SK-N-MC (cell line): ENCODE results near the gene JUP.
"Not testable (repeated sequence)": the region's sequence is repeated elsewhere in the genome, so short reads cannot be mapped to it uniquely, and the experiment has no call there.

Experiments
- DNase-seq: peaks from one replicate; pipeline ENCODE4 v3.0.0-alpha.2; 2011; ENCODE audit warnings: low read depth, low spot score
- H3K27ac ChIP-seq: fragments of 200-600 bp; sonication (generic); 2 replicates; pipeline ENCODE4 v1.5.1; 2016; ENCODE audit warnings: mixed run types
- H3K36me3 ChIP-seq: fragments of 200-600 bp; sonication (generic); 2 replicates; pipeline ENCODE4 v1.6.1; 2017; ENCODE audit warnings: antibody characterized with exemption, low read length, mixed read lengths; ENCODE audit not compliant: insufficient read depth
- H3K4me3 ChIP-seq: fragments of 200-600 bp; sonication (generic); 2 replicates; pipeline ENCODE4 v1.5.1; 2016
- H3K9ac ChIP-seq: fragments of 200-600 bp; sonication (generic); 2 replicates; pipeline ENCODE4 v1.8.0; 2017; ENCODE audit warnings: mixed run types, mixed read lengths; ENCODE audit not compliant: insufficient read length
- H3K9me3 ChIP-seq: fragments of 200-600 bp; sonication (generic); 2 replicates; pipeline ENCODE4 v1.6.1; 2017; ENCODE audit warnings: low read depth, mild to moderate bottlenecking, antibody characterized with exemption, low read length, moderate library complexity, mixed read lengths
- EZH2 ChIP-seq: fragments of 200-600 bp; sonication (generic); IDR thresholded peaks from one replicate; pipeline ENCODE4 v1.6.1; 2017; ENCODE audit warnings: antibody characterized with exemption
- FOXP2 ChIP-seq: optimal IDR thresholded peaks from 2 replicates; pipeline ENCODE3; 2011; ENCODE audit warnings: mild to moderate bottlenecking, moderate library complexity; ENCODE audit not compliant: insufficient read depth; ENCODE audit errors: extremely low read length, control extremely low read depth
- POLR2AphosphoS5 ChIP-seq: IDR thresholded peaks from 2 replicates; pipeline ENCODE4 v1.6.1; 2012; ENCODE audit warnings: mild to moderate bottlenecking, low read depth, low read length, borderline replicate concordance

The JUP gene

DNA sequence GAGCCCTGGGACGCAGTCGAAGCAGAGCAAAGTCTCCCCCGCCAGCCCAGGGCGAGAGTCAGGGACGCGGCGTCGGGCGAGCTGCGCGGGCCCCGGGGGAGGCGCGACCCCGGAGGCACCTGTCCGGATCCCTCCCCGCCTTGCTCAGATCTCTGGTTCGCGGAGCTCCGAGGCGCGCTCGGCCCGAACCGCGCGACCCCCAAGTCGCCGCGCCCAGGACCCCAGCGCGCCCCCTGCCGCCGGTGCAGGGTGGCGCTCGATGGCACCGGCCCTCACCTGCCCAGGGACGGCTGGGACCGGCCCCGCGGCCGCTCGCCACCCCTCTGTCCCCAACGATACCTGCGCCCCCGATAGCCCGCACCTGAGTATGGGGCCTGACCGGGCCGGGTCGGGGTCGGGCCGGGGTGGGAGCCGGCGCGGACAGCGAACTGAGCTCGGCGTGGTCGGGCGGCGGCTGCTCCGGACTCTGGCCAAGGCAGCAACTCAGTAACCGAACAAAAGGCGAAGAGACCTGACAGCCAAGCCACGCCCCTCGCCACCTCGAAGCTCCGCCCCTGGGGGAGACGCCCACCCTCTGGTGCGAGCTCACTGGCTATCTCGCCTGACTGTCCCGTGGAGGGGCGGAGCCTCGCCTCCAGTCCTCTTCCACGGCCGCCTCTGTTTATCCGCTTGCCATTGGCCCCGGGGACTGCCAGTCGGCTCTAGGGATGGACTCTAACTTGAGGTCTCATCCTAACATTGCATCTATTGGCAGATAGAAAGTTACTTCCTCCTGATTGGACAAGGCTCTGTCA is at the start of gene JUP:
JUP (minus strand) TSS at position 485 of the 794 bp plus-strand sequence. CDS start 14,857 bp downstream, outside the sequence.
- TF ChIP-seq EZH2 (no peak), POLR2AphosphoS5 (peak; percentile 78), FOXP2 (no peak)
- peak; percentile 91 for DNase-seq
- H3K27ac ChIP-seq: peak within 1 kb of the TSS; percentile 88
- H3K4me3 ChIP-seq: peak within 1 kb of the TSS; percentile 90
- no peaks in the 10 kb centered on the region for H3K9me3 ChIP-seq
- peak within 1 kb of the TSS; percentile 59 for H3K9ac ChIP-seq
- no peaks in the 10 kb centered on the region for H3K36me3 ChIP-seq

DNA sequence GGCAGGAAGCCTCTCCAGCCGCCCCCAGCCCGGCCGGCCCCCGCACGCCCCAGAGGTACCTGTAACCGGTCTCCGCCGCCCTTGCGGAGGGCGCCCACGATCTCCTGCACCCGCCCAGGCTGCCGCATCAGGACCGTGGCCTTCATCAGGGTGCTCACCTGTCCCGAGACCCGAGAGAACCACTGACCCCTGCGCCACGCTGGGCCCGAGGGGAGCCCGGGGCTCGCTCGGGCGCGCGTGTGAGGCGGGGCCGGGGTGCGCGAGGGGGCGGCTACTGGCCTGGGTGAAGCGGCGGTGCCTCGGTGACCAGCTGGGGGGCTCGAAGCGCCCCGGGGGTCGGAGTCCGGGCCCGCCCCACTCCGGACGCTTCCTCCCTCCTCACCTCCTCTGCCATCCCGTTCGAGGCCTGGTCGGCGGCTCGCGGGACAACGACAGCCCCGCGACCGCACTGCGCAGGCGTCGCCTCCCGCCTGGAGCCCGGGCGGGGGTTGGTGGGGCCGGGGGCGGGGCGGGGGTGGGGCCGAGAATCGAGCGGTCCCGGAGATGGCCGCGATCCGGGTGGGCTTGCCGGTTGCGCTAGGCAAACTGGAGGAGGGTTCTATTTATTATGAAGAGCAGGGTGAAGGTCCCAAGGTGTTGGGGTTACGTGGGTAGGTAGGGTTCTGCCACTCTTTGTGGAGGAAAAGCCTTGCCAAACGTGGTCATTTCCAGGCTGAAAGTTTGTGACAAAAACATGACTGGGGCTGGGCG is 49.5 kb upstream of the JUP start, which contains the start of gene NT5C3B:
NT5C3B (minus strand) TSS at position 433 of the 750 bp plus-strand sequence; CDS start at position 394, 39 bp downstream.
- Histone ChIP-seq H3K9me3 (no peaks in the 10 kb centered on the region), H3K4me3 (peak within 1 kb of the TSS; percentile 93), H3K36me3 (peaks cover 24% of the 10 kb centered on the region), H3K27ac (no peak within 1 kb of the TSS), H3K9ac (peak within 1 kb of the TSS; percentile 89)
- TF ChIP-seq EZH2: no peak
- peak; percentile 72; the same call in 1 of the 2 replicates for TF ChIP-seq POLR2AphosphoS5
- DNase-seq: no peak

DNA sequence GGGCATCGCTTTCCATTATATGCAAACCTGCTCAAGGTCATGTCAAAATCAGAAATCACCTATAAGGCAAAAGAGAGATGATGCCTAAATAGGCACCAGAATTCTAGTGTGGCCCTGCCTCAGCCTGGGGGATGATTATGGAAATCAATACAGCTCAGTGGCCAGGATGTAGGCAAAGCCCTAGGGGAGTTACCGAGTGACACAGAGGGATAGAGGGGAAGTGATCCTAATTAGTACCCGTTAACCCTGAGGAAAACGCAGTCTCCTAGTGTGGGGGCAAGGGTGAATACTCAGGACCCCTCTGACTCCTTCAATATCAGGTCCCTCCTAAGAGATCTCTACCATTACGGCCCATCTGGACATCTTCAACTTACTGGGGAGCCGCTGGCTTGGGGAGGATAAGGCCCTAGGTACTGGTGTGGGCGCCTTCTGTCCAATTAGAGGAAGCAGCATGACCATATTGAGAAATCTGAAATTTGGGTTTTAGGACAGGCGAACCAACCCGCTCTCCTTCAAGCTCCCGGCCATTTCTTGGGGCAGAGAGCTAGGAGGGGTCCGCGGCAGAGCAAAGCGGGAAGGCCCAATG is 48.8 kb upstream of the JUP start:
- Histone ChIP-seq H3K36me3 (peaks cover 31% of the 10 kb centered on the region), H3K9ac (peak overlapping the region; percentile 89), H3K27ac (no peak overlapping the region), H3K4me3 (peak overlapping the region; percentile 93), H3K9me3 (no peaks in the 10 kb centered on the region)
- no peak for DNase-seq
- TF ChIP-seq FOXP2 (no peak), POLR2AphosphoS5 (no peak), EZH2 (no peak)

DNA sequence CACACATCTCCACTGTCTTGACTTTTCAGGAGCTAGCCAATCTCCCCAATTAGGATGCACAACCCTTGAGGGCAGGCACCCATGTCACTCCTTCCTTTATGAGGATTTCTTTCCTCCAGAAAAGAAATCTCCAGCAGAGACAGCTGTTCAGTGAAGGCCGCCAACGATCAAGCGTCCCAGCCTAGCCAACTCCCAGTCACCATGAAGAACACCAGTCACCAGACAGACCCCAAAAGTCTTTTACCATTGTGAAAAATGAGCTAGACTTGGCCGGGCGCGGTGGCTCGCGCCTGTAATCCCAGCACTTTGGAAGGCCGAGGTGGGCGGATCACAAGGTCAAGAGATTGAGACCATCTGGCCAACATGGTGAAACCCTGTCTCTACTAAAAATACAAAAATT is 43.5 kb upstream of the JUP start:
- peaks cover 58% of the 10 kb centered on the region for H3K36me3 ChIP-seq
- not testable (repeated sequence) for H3K27ac ChIP-seq, H3K9me3 ChIP-seq, H3K9ac ChIP-seq, H3K4me3 ChIP-seq, DNase-seq

DNA sequence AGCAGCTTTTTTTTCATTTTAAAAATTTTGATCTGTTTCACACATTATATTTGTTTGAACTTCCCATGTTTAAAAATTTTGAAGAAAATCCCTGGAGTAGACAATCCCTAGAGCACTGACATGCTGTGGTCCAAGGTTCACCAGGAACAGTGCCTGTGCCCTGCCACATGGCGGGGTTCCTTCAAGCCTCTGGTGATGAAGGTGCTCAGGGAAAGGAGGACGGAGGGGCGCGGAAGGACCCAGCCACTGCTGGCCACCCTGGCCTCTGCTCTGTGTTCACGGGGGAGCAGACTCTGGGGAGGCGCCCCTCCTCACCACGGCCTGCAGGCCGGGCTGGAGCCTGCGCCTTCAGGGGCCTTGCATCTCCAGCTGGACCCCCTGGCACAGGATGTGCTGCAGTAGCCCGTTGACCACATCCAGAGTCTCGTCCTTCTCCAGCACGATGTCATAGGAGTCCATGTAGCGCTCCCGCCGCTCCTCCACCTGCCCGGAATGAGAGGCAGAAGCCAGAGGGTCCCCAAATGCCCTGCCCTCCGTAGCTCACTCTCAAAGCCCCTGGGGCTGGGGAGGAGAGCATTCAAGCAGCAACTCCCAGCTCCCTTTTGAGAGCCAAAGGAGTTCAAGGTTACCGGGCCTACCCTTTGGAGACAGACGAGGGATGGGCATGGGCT is 38.8 kb upstream of the JUP start:
- H3K36me3 ChIP-seq: peaks cover 31% of the 10 kb centered on the region
- DNase-seq: no peak
- H3K27ac ChIP-seq: no peak overlapping the region
- no peak overlapping the region for H3K4me3 ChIP-seq
- no peak overlapping the region for H3K9ac ChIP-seq
- no peaks in the 10 kb centered on the region for H3K9me3 ChIP-seq
- TF ChIP-seq POLR2AphosphoS5 (no peak), EZH2 (no peak), FOXP2 (no peak)

DNA sequence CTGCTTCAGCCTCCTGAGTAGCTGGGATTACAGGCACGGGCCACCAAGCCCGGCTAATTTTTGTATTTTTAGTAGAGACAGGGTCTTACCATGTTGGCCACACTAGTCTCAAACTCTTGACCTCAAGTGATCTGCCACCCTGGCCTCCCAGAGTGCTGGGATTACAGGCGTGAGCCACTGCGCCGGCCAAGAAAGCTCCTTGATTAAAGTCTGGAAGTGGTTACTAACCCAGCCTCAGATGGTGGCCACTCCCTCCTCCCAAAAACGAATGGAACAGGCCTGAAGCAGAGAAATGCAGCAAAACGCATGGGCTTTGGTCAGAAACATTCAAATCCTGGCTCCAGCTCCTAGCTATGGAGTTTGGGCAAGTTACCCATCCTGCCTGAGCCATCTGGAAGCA is 37.6 kb upstream of the JUP start:
- H3K36me3 ChIP-seq: peaks cover 25% of the 10 kb centered on the region; the same call in 1 of the 2 replicates
- no peak for TF ChIP-seq EZH2
- no peak for TF ChIP-seq FOXP2
- TF ChIP-seq POLR2AphosphoS5: no peak
- H3K4me3 ChIP-seq: no peak overlapping the region
- DNase-seq: no peak
- H3K9ac ChIP-seq: no peak overlapping the region
- H3K9me3 ChIP-seq: no peaks in the 10 kb centered on the region
- no peak overlapping the region for H3K27ac ChIP-seq

DNA sequence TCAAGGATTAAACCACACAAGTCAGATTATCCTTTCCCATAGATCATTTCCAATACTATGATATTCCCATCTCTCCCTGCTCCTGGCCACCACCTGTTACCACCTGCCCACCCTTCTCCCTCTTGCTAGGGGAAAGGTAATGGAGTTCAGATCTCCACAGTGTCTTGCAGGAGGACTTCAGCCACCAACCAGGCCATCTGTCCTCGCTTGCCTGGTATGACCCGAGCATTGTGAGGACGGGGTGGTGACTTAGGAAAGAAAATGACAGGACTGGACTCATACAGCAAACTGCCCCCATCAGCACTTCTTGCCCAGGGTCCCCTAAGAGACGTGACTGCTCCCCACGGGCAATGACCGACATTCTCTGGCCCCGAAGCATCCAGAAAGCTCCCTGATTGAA is 37.1 kb upstream of the JUP start:
- H3K36me3 ChIP-seq: peaks cover 20% of the 10 kb centered on the region; the same call in 1 of the 2 replicates
- H3K4me3 ChIP-seq: no peak overlapping the region
- TF ChIP-seq FOXP2 (no peak), EZH2 (no peak), POLR2AphosphoS5 (no peak)

DNA sequence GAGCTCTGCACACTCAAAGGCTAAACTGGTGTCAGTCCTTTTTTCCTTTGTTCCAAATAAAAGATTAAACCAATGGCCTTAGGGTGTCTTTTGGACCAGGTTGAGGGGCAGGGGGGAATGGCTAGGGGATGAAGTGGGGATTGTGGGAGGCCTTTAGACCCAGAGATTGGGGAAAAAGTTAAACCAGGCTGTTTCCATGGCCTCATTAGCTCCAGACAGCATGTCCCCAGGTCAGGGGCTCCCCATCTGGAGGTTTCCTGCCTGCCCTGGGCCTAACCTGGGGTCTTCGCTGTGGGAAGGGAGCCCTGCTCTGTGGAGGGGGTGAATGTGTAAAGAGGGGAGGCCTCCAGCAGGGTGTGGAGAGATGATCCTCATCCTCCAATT is 36.6 kb upstream of the JUP start:
- Histone ChIP-seq H3K9me3 (no peaks in the 10 kb centered on the region), H3K27ac (no peak overlapping the region), H3K9ac (no peak overlapping the region), H3K4me3 (no peak overlapping the region), H3K36me3 (peaks cover 18% of the 10 kb centered on the region; the same call in 1 of the 2 replicates)
- TF ChIP-seq EZH2 (no peak), FOXP2 (no peak), POLR2AphosphoS5 (no peak)
- DNase-seq: no peak

More for the DNA sequence above, 37.1 kb upstream of the JUP start:
- no peak overlapping the region for H3K9ac ChIP-seq
- no peak for DNase-seq
- no peaks in the 10 kb centered on the region for H3K9me3 ChIP-seq
- H3K27ac ChIP-seq: no peak overlapping the region
